Esophagus squamous epithelium (tissue), 5 donors: ENCODE data around the gene BAZ2A. TPM values are rescaled to one million over a fixed set of nuclear protein-coding genes. Genes with fewer than 3 reads are reported as not detected.

Experiments used
- DNase-seq: peaks from one replicate; lab custom pipeline; 2025; lab: John Stamatoyannopoulos, UW
- H3K27ac ChIP-seq, 4 donors: fragments of 200-600 bp; sonication (generic); one replicate each; pipeline ENCODE4 v1.5.1; 2016 to 2019; ENCODE audit warnings: mild to moderate bottlenecking in 1 of 4
- H3K27me3 ChIP-seq, 4 donors: fragments of 200-600 bp; sonication (generic); 1 replicate in 3 of 4; 2 replicates in 1 of 4; pipeline versions ENCODE4 v1.5.1 to v1.6.0; 2017 to 2021; ENCODE audit warnings: antibody characterized with exemption in 1 of 4
- H3K36me3 ChIP-seq, 3 donors: fragments of 200-600 bp; sonication (generic); one replicate each; pipeline ENCODE4 v1.5.1; 2016 to 2019
- H3K4me1 ChIP-seq, 3 donors: fragments of 200-600 bp; sonication (generic); one replicate each; pipeline ENCODE4 v1.5.1; 2017 to 2019
- H3K4me3 ChIP-seq, 4 donors: fragments of 200-600 bp; sonication (generic); 1 replicate in 3 of 4; 2 replicates in 1 of 4; pipeline ENCODE4 v1.5.1; 2016 to 2019; ENCODE audit warnings: mild to moderate bottlenecking in 2 of 4, moderate library complexity in 1 of 4
- H3K9me3 ChIP-seq, 3 donors: fragments of 200-600 bp; sonication (generic); one replicate each; pipeline ENCODE4 v1.5.1; 2016 to 2019
- POLR2A ChIP-seq, 4 donors: fragments of 450-650 bp; IDR thresholded peaks; one replicate each; pipeline ENCODE4 v1.6.1; 2017; ENCODE audit warnings: antibody characterized with exemption in 4 of 4, mild to moderate bottlenecking in 4 of 4, moderate library complexity in 3 of 4
- WGBS, 2 donors: methylation state at CpG; one replicate each; pipeline ENCODE4 v1.1.5; 2018; 5-methylcytosine and 5-hydroxymethylcytosine counted together
- intact Hi-C: fragments of 100-400 bp; cut with DNase I; formaldehyde crosslinking; loops from one replicate; pipeline ENCODE4 v1.15.0; 2022
- total RNA-seq, 4 donors: library from RNA; depleted of rRNA; stranded (reverse); fragments of >200 nt; gene quantifications; one replicate each; pipeline ENCODE4 v1.1.0, GENCODE V29; 2016
- TF ChIP-seq, protein P1 (sequence below), 6 experiments: fragments of 450-650 bp in 4 of 6; fragments of 200-600 bp in 2 of 6; sonication (generic) in 2 of 6; IDR thresholded peaks; one replicate each; pipeline ENCODE4 v1.5.1; 2016 to 2019; ENCODE audit warnings: antibody characterized with exemption in 6 of 6, mild to moderate bottlenecking in 4 of 6, moderate library complexity in 4 of 6
- donor health status: DM: yes; HTN: yes; CAD: no.

BAZ2A gene
- total RNA-seq, 4 donors from 2014 or later: 36.7 to 65.3 (median 59.8) TPM

GRCh38 chr12:56626701-56627100 lies 3.4 kb downstream of the BAZ2A start:
- Histone ChIP-seq H3K27ac (peak overlapping the region in 1 of 4 donors; percentile 13), H3K27me3 (no peaks in the 10 kb centered on the region), H3K9me3 (no peaks in the 10 kb centered on the region), H3K4me1 (peaks cover 9 to 88% (median 45%) of the 10 kb centered on the region in 3 donors), H3K4me3 (no peak overlapping the region), H3K36me3 (peaks cover 0 to 54% (median 7%) of the 10 kb centered on the region in 3 donors)
- intact Hi-C loops: no loop called here
- no peak for DNase-seq
- no peak for TF ChIP-seq POLR2A (IDR thresholded peaks at IDR 0.05)

- DNase-seq: no peak
- Histone ChIP-seq H3K4me1 (peaks cover 0 to 72% (median 21%) of the 10 kb centered on the region in 3 donors), H3K27ac (peak overlapping the region in 1 of 4 donors; percentile 8), H3K27me3 (no peaks in the 10 kb centered on the region), H3K36me3 (peaks cover 0 to 89% (median 18%) of the 10 kb centered on the region in 3 donors), H3K9me3 (no peaks in the 10 kb centered on the region), H3K4me3 (no peak overlapping the region)
- TF ChIP-seq, protein P1, sequence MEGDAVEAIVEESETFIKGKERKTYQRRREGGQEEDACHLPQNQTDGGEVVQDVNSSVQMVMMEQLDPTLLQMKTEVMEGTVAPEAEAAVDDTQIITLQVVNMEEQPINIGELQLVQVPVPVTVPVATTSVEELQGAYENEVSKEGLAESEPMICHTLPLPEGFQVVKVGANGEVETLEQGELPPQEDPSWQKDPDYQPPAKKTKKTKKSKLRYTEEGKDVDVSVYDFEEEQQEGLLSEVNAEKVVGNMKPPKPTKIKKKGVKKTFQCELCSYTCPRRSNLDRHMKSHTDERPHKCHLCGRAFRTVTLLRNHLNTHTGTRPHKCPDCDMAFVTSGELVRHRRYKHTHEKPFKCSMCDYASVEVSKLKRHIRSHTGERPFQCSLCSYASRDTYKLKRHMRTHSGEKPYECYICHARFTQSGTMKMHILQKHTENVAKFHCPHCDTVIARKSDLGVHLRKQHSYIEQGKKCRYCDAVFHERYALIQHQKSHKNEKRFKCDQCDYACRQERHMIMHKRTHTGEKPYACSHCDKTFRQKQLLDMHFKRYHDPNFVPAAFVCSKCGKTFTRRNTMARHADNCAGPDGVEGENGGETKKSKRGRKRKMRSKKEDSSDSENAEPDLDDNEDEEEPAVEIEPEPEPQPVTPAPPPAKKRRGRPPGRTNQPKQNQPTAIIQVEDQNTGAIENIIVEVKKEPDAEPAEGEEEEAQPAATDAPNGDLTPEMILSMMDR (IDR thresholded peaks at IDR 0.05): no peak
- 63 to 83% methylated on average over 1 of the region's 1 CpG for WGBS, 2 donors
- intact Hi-C loops: no loop called here
Observed at GRCh38 chr12:56622535-56622934, 7.6 kb downstream of the BAZ2A start.

DNA sequence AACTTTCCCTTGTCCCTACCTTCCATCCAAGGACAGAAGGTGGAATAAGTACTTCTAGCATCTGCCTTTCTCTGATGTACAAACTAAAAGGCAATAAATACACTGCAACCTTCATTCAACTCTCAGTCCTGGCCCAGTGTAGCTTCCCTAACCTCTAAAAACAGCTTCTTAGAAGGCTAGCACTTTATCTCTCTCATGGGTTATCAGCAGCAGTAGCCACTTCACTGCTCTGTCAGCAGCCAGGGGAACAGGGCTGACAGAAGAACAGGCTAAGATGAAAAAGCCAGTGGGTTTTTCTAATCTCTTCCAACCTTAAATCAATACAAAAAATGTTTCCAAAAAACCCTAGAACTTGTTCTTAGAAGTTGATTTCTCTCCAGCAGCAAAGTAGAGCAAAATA lies 13.2 kb downstream of the BAZ2A start:
- Histone ChIP-seq H3K27ac (no peak overlapping the region), H3K27me3 (no peaks in the 10 kb centered on the region), H3K4me3 (no peak overlapping the region), H3K4me1 (peaks cover 0 to 24% (median 3%) of the 10 kb centered on the region in 3 donors), H3K9me3 (no peaks in the 10 kb centered on the region), H3K36me3 (peaks cover 47 to 97% (median 48%) of the 10 kb centered on the region in 3 donors)
- TF ChIP-seq POLR2A (IDR thresholded peaks at IDR 0.05): no peak
- TF ChIP-seq, protein P1 (IDR thresholded peaks at IDR 0.05): no peak
- intact Hi-C loops: no loop called here
- no peak for DNase-seq

- DNase-seq: no peak
- Histone ChIP-seq H3K27me3 (no peaks in the 10 kb centered on the region), H3K36me3 (peaks cover 48 to 98% (median 52%) of the 10 kb centered on the region in 3 donors), H3K4me1 (peaks cover 0 to 18% (median 3%) of the 10 kb centered on the region in 3 donors), H3K27ac (no peak overlapping the region), H3K9me3 (no peaks in the 10 kb centered on the region), H3K4me3 (no peak overlapping the region)
- WGBS, 2 donors: 90 to 100% methylated on average over 1 to 3 of the region's 3 CpGs
- no peak for TF ChIP-seq POLR2A (IDR thresholded peaks at IDR 0.05)
- TF ChIP-seq, protein P1 (IDR thresholded peaks at IDR 0.05): no peak
- intact Hi-C loops: no loop called here
Observed at GRCh38 chr12:56616244-56616643, 13.9 kb downstream of the BAZ2A start.

GRCh38 chr12:56614627-56615026 lies 15.5 kb downstream of the BAZ2A start:
- intact Hi-C loops: no loop called here
- no peak overlapping the region for H3K27ac ChIP-seq
- peaks cover 56 to 98% (median 64%) of the 10 kb centered on the region in 3 donors for H3K36me3 ChIP-seq
- peaks cover 0 to 2% (median under 1%) of the 10 kb centered on the region in 3 donors for H3K4me1 ChIP-seq
- no peak overlapping the region for H3K4me3 ChIP-seq
- H3K9me3 ChIP-seq: no peaks in the 10 kb centered on the region
- H3K27me3 ChIP-seq: no peaks in the 10 kb centered on the region
- TF ChIP-seq POLR2A (IDR thresholded peaks at IDR 0.05): no peak
- TF ChIP-seq, protein P1 (IDR thresholded peaks at IDR 0.05): no peak
- no peak for DNase-seq
- WGBS, 2 donors: 72 to 78% methylated on average over 4 to 8 of the region's 8 CpGs

GRCh38 chr12:56604355-56604754 lies 25.8 kb downstream of the BAZ2A start:
- WGBS, 2 donors: 100% methylated on average over 3 of the region's 3 CpGs
- H3K4me1 ChIP-seq: no peaks in the 10 kb centered on the region
- no peak overlapping the region for H3K4me3 ChIP-seq
- DNase-seq: no peak
- no peaks in the 10 kb centered on the region for H3K27me3 ChIP-seq
- intact Hi-C loops: no loop called here
- H3K36me3 ChIP-seq: peaks cover 56 to 100% (median 99%) of the 10 kb centered on the region in 3 donors
- H3K27ac ChIP-seq: no peak overlapping the region
- no peak for TF ChIP-seq POLR2A (IDR thresholded peaks at IDR 0.05)
- TF ChIP-seq, protein P1 (IDR thresholded peaks at IDR 0.05): no peak
- H3K9me3 ChIP-seq: no peaks in the 10 kb centered on the region
